Measurements from ENCODE around the gene LPXN. TPM values are rescaled to one million over a fixed set of nuclear protein-coding genes. Genes with fewer than 3 reads are reported as not detected.
A peak's percentile ranks its signal among the peaks of the same experiment; 100 is the strongest.
"Not testable (repeated sequence)": the region's sequence is repeated elsewhere in the genome, so short reads cannot be mapped to it uniquely, and the experiment has no call there.

The LPXN gene
- total RNA-seq, 1 experiment from 2014 or later = 3.0 TPM

DNA sequence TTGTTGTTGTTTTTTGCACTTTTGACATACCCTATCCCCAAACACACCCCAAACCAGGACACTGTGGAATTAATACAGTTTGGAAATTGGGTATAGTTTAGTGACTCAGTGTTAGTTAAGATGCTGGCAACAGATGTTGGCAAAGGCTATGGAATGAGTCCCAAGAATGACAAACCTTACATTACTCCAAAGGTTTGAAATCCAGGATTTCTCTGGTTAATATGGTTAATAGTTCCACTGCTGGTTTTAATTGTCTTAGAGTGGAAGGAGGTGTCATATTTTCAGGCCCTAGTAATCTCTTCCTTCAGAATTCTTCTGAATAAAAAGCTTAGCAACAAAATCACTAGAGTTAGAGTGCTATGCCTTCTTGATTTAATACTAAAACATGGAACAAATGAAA lies 775 bp downstream of the LPXN start:
- H3K4me3 ChIP-seq (ENCODE audit: low read depth in 2 of 2, low read length in 2 of 2) = no peak overlapping the region
- POLR2A ChIA-PET = no interaction called here

DNA sequence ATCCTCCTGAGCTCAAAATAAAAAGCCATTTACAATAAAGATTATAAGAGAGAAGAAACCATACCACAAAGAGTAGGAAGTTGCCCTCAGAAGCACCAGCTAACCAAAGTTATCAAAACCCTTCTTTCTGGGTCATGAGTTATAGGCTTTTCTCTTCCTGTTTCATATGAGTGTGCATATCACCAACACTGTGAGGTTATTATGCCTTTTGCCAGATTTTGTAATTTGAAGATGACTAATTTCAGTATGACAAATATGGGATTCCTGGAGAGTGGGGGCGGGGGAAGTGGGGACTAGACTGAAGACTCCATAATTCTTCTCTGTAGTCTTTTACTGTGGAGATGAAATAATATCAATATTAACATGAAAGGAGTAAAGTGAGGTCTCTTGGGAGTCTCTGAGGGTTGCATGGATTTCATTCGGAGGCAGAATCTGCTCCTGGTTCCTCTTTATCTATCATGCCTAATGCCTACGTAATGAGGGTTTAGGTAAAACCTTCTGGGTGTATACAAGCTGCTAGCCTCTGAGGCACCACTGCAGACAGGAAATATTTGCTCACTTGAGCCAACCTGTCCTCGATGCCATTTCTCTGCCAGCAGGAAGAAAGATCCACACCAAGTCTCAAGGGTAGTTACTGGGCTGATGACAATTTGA lies 2.1 kb downstream of the LPXN start:
- ATAC-seq = no peak
- BruUV-seq (replicated peaks) = no TSS peak
- DNase-seq (ENCODE audit: low read depth, low spot score) = peak; percentile 22
- TF ChIP-seq, protein P1, sequence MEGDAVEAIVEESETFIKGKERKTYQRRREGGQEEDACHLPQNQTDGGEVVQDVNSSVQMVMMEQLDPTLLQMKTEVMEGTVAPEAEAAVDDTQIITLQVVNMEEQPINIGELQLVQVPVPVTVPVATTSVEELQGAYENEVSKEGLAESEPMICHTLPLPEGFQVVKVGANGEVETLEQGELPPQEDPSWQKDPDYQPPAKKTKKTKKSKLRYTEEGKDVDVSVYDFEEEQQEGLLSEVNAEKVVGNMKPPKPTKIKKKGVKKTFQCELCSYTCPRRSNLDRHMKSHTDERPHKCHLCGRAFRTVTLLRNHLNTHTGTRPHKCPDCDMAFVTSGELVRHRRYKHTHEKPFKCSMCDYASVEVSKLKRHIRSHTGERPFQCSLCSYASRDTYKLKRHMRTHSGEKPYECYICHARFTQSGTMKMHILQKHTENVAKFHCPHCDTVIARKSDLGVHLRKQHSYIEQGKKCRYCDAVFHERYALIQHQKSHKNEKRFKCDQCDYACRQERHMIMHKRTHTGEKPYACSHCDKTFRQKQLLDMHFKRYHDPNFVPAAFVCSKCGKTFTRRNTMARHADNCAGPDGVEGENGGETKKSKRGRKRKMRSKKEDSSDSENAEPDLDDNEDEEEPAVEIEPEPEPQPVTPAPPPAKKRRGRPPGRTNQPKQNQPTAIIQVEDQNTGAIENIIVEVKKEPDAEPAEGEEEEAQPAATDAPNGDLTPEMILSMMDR (IDR thresholded peaks at IDR 0.05) = no peak
- TF ChIP-seq, protein P2, sequence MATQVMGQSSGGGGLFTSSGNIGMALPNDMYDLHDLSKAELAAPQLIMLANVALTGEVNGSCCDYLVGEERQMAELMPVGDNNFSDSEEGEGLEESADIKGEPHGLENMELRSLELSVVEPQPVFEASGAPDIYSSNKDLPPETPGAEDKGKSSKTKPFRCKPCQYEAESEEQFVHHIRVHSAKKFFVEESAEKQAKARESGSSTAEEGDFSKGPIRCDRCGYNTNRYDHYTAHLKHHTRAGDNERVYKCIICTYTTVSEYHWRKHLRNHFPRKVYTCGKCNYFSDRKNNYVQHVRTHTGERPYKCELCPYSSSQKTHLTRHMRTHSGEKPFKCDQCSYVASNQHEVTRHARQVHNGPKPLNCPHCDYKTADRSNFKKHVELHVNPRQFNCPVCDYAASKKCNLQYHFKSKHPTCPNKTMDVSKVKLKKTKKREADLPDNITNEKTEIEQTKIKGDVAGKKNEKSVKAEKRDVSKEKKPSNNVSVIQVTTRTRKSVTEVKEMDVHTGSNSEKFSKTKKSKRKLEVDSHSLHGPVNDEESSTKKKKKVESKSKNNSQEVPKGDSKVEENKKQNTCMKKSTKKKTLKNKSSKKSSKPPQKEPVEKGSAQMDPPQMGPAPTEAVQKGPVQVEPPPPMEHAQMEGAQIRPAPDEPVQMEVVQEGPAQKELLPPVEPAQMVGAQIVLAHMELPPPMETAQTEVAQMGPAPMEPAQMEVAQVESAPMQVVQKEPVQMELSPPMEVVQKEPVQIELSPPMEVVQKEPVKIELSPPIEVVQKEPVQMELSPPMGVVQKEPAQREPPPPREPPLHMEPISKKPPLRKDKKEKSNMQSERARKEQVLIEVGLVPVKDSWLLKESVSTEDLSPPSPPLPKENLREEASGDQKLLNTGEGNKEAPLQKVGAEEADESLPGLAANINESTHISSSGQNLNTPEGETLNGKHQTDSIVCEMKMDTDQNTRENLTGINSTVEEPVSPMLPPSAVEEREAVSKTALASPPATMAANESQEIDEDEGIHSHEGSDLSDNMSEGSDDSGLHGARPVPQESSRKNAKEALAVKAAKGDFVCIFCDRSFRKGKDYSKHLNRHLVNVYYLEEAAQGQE (IDR thresholded peaks at IDR 0.05; ENCODE audit: insufficient read depth in 1 of 2, low read depth in 2 of 2, low read length in 1 of 2) = no peak
- no peak for TF ChIP-seq TCF7L2 (IDR thresholded peaks at IDR 0.05; ENCODE audit: low read depth, low read length)
- in situ Hi-C loops (cut with HindIII; ENCODE audit: low pct_unique_long_range_greater_than_20kb, low sequenced_read_pairs) = no loop called here
- no peaks in the 10 kb centered on the region for H3K27me3 ChIP-seq (ENCODE audit: control insufficient read depth, insufficient read depth, low read length)
- intact Hi-C loops (cut with micrococcal nuclease; ENCODE audit: unreplicated experiment) = loop anchor here (10.0 kb wide), 1 partner anchor 101 kb away; no protein-coding TSS in a partner anchor
- H3K36me3 ChIP-seq (ENCODE audit: control insufficient read depth, insufficient read depth, low read length) = no peaks in the 10 kb centered on the region; the same call in 1 of the 2 replicates
- H3K4me3 ChIP-seq (ENCODE audit: low read depth in 2 of 2, low read length in 2 of 2) = no peak overlapping the region
- H3K4me1 ChIP-seq (ENCODE audit: control insufficient read depth, insufficient read depth, low read length) = peaks cover 21% of the 10 kb centered on the region
- peak overlapping the region; percentile 2 for H3K27ac ChIP-seq (ENCODE audit: low read length)
- POLR2A ChIA-PET = interaction anchor here (0.7 kb wide), 1 partner anchor 10 kb away, joined by 5 read pairs; no protein-coding TSS in a partner anchor
- CTCF ChIA-PET = no interaction called here
- H3K9me3 ChIP-seq (ENCODE audit: control insufficient read depth, insufficient read depth, low read depth, low read length) = no peaks in the 10 kb centered on the region

More for the DNA sequence above, 775 bp downstream of the LPXN start:
- peak overlapping the region; percentile 31 for H3K27ac ChIP-seq (ENCODE audit: low read length)
- ATAC-seq (no peak), DNase-seq (ENCODE audit: low read depth, low spot score) (no peak)
- no peaks in the 10 kb centered on the region for H3K27me3 ChIP-seq (ENCODE audit: control insufficient read depth, insufficient read depth, low read length)
- CTCF ChIA-PET = interaction anchor here (0.6 kb wide), 1 partner anchor 278 kb away, joined by 4 read pairs; no protein-coding TSS in a partner anchor
- BruUV-seq (replicated peaks) = no TSS peak
- no peaks in the 10 kb centered on the region for H3K9me3 ChIP-seq (ENCODE audit: control insufficient read depth, insufficient read depth, low read depth, low read length)
- no peak for TF ChIP-seq TCF7L2 (IDR thresholded peaks at IDR 0.05; ENCODE audit: low read depth, low read length)
- TF ChIP-seq, protein P1 (IDR thresholded peaks at IDR 0.05) = no peak
- TF ChIP-seq POLR2AphosphoS5 (IDR thresholded peaks at IDR 0.05; ENCODE audit: low read depth, low read length) = no peak
- no peak for TF ChIP-seq SIN3A (IDR thresholded peaks at IDR 0.05; ENCODE audit: borderline replicate concordance, insufficient read depth, low read depth, low read length)
- TF ChIP-seq, protein P2 (IDR thresholded peaks at IDR 0.05; ENCODE audit: insufficient read depth in 1 of 2, low read depth in 2 of 2, low read length in 1 of 2) = no peak
- H3K36me3 ChIP-seq (ENCODE audit: control insufficient read depth, insufficient read depth, low read length) = peaks cover 2% of the 10 kb centered on the region; the same call in 1 of the 2 replicates
- H3K4me1 ChIP-seq (ENCODE audit: control insufficient read depth, insufficient read depth, low read length) = peaks cover 21% of the 10 kb centered on the region
- in situ Hi-C loops (cut with HindIII; ENCODE audit: low pct_unique_long_range_greater_than_20kb, low sequenced_read_pairs) (no loop called here), intact Hi-C loops (cut with micrococcal nuclease; ENCODE audit: unreplicated experiment) (loop anchor here (10.0 kb wide), 1 partner anchor 100 kb away; no protein-coding TSS in a partner anchor)

DNA sequence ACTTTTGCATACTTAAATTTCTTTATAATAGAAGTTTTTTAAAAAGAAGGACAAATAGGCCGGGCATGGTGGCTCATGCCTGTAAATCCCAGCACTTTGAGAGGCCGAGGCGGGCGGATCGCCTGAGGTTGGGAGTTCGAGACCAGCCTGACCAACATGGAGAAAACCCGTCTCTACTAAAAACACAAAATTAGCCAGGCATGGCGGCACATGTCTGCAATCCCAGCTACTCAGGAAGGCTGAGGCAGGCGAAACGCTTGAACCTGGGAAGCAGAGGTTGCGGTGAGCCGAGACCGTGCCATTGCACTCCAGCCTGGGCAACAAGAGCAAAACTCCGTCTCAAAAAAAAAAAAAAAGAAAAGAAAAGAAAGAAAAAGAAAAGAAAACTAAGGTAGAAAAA lies 2.8 kb downstream of the LPXN start:
- in situ Hi-C loops (cut with HindIII; ENCODE audit: low pct_unique_long_range_greater_than_20kb, low sequenced_read_pairs); BruUV-seq (replicated peaks); H3K27ac ChIP-seq (ENCODE audit: low read length); H3K36me3 ChIP-seq (ENCODE audit: control insufficient read depth, insufficient read depth, low read length); H3K9me3 ChIP-seq (ENCODE audit: control insufficient read depth, insufficient read depth, low read depth, low read length); H3K4me3 ChIP-seq (ENCODE audit: low read depth in 2 of 2, low read length in 2 of 2); DNase-seq (ENCODE audit: low read depth, low spot score); ATAC-seq; H3K27me3 ChIP-seq (ENCODE audit: control insufficient read depth, insufficient read depth, low read length): not testable (repeated sequence)
- intact Hi-C loops (cut with micrococcal nuclease; ENCODE audit: unreplicated experiment) = loop anchor here (10.0 kb wide), 1 partner anchor 102 kb away; no protein-coding TSS in a partner anchor
- POLR2A ChIA-PET = interaction anchor here (0.7 kb wide), 1 partner anchor 9 kb away, joined by 5 read pairs; no protein-coding TSS in a partner anchor
- CTCF ChIA-PET = interaction anchor here (0.7 kb wide), 1 partner anchor 286 kb away, joined by 4 read pairs; no protein-coding TSS in a partner anchor
- H3K4me1 ChIP-seq (ENCODE audit: control insufficient read depth, insufficient read depth, low read length) = peaks cover 21% of the 10 kb centered on the region

Measured in Panc1 (cell line).